ENCODE measurements around the gene HOXA4. TPM values are rescaled to one million over a fixed set of nuclear protein-coding genes. Genes with fewer than 3 reads are reported as not detected.
A peak's percentile ranks its signal among the peaks of the same experiment; 100 is the strongest.

Gene HOXA4
- total and polyA plus RNA-seq, 2 experiments from 2014 or later = not detected

DNA sequence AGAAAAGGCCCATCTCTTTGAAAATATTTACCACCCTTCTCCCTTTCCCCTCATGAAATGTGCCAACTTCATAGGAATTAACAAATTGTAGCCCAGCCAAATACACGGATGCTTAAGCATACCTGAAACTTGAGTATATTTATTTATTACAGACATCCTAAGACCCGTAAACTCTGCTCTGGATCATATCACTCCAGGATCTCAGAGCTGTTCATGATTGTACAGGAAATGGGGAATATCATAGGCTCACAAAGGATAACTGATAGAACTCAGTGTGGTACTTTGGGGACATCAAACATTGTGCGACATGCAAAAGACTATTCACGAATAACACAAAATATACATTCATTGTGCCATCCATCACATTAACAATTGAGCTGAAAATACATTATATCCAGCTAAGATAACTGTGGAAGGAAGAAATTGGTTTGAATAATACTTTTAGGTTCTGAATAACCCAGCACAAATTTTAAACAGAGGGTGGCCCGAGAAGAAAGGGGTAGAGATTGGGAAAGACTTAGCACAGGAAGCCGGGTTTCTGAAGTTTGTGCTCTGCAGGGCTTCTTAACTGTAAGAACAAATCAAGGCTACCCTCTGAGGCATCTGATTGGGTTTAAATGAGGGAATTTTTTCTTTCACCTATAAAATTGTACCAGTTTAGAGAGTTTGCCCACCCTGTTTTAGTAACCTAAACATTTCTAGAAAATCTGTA is 37.2 kb downstream of the HOXA4 start:
- Mint-ChIP-seq H3K27me3 (ENCODE audit: insufficient read depth, low read depth, poor library complexity) (peaks cover 100% of the 10 kb centered on the region), H3K4me3 (no peak overlapping the region), H3K9me3 (peaks cover 4% of the 10 kb centered on the region; the same call in 1 of the 3 replicates), H3K36me3 (ENCODE audit: low read depth) (no peaks in the 10 kb centered on the region), H3K27ac (no peak overlapping the region), H3K4me1 (peaks cover 51% of the 10 kb centered on the region)
- Histone ChIP-seq H3K4me2 (no peak overlapping the region), H3F3A (replicated peaks; ENCODE audit: low read depth) (peaks cover 42% of the 10 kb centered on the region), H3K9me2 (ENCODE audit: insufficient read depth) (no peaks in the 10 kb centered on the region), H3K27me3 (ENCODE audit: insufficient read depth) (peaks cover 100% of the 10 kb centered on the region), H3K27ac (ENCODE audit: low read depth) (no peak overlapping the region), H2AFZ (no peak overlapping the region), H4K20me1 (replicated peaks; ENCODE audit: insufficient read depth) (peaks cover 52% of the 10 kb centered on the region), H3K36me3 (ENCODE audit: insufficient read depth) (no peaks in the 10 kb centered on the region), H3K4me3 (no peak overlapping the region), H3K4me1 (ENCODE audit: insufficient read depth) (peaks cover 59% of the 10 kb centered on the region), H3K79me2 (replicated peaks; ENCODE audit: insufficient read depth) (no peaks in the 10 kb centered on the region)
- no peak for ATAC-seq
- TF ChIP-seq STAT1 (IDR thresholded peaks at IDR 0.05; ENCODE audit: unreplicated experiment) = no peak
- peak; percentile 57 for TF ChIP-seq EZH2 (IDR thresholded peaks at IDR 0.05; ENCODE audit: low read depth, unreplicated experiment)
- DNase-seq (ENCODE audit: low spot score) = no peak

DNA sequence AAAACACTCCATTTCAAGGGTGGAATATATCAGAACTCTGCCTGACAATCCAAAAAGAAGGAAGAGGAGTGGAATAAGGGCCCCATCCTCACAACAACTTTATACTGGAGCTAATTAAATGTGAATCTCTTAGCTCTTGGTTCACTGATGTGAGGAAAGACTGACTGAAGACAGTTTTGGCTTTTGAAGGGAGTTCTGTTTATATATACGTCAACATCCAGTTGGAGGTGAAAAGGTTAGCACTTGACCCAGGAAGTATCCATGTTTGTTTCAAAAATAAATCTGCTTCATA is 37.8 kb downstream of the HOXA4 start:
- Mint-ChIP-seq H3K27me3 (ENCODE audit: insufficient read depth, low read depth, poor library complexity) (peaks cover 100% of the 10 kb centered on the region), H3K36me3 (ENCODE audit: low read depth) (no peaks in the 10 kb centered on the region), H3K4me3 (no peak overlapping the region), H3K4me1 (peaks cover 46% of the 10 kb centered on the region), H3K9me3 (peaks cover 7% of the 10 kb centered on the region; the same call in 1 of the 3 replicates), H3K27ac (no peak overlapping the region)
- H4K20me1 ChIP-seq (replicated peaks; ENCODE audit: insufficient read depth) = peaks cover 51% of the 10 kb centered on the region
- peaks cover 40% of the 10 kb centered on the region for H3F3A ChIP-seq (replicated peaks; ENCODE audit: low read depth)
- DNase-seq (ENCODE audit: low spot score) (no peak), ATAC-seq (no peak)
- H3K79me2 ChIP-seq (replicated peaks; ENCODE audit: insufficient read depth) = no peaks in the 10 kb centered on the region
- H3K27ac ChIP-seq (ENCODE audit: low read depth) = no peak overlapping the region
- no peak overlapping the region for H2AFZ ChIP-seq
- peak overlapping the region; percentile 33; the same call in 1 of the 2 replicates for H3K4me2 ChIP-seq
- H3K4me1 ChIP-seq (ENCODE audit: insufficient read depth) = peaks cover 57% of the 10 kb centered on the region
- no peak overlapping the region for H3K4me3 ChIP-seq
- no peaks in the 10 kb centered on the region for H3K9me2 ChIP-seq (ENCODE audit: insufficient read depth)
- peaks cover 100% of the 10 kb centered on the region for H3K27me3 ChIP-seq (ENCODE audit: insufficient read depth)
- no peaks in the 10 kb centered on the region for H3K36me3 ChIP-seq (ENCODE audit: insufficient read depth)
- TF ChIP-seq POLR2AphosphoS5 (IDR thresholded peaks at IDR 0.05; ENCODE audit: low read depth) = no peak
- no peak for TF ChIP-seq ZNF331 (CRISPR knock-in tag; IDR thresholded peaks at IDR 0.05; ENCODE audit: low read depth)
- TF ChIP-seq CREB1 (CRISPR knock-in tag; IDR thresholded peaks at IDR 0.05; ENCODE audit: low read depth) = no peak
- TF ChIP-seq, protein P1, sequence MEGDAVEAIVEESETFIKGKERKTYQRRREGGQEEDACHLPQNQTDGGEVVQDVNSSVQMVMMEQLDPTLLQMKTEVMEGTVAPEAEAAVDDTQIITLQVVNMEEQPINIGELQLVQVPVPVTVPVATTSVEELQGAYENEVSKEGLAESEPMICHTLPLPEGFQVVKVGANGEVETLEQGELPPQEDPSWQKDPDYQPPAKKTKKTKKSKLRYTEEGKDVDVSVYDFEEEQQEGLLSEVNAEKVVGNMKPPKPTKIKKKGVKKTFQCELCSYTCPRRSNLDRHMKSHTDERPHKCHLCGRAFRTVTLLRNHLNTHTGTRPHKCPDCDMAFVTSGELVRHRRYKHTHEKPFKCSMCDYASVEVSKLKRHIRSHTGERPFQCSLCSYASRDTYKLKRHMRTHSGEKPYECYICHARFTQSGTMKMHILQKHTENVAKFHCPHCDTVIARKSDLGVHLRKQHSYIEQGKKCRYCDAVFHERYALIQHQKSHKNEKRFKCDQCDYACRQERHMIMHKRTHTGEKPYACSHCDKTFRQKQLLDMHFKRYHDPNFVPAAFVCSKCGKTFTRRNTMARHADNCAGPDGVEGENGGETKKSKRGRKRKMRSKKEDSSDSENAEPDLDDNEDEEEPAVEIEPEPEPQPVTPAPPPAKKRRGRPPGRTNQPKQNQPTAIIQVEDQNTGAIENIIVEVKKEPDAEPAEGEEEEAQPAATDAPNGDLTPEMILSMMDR (conservative IDR thresholded peaks at IDR 0.05; ENCODE audit: low read depth in 2 of 2) = no peak
- TF ChIP-seq, protein P2, sequence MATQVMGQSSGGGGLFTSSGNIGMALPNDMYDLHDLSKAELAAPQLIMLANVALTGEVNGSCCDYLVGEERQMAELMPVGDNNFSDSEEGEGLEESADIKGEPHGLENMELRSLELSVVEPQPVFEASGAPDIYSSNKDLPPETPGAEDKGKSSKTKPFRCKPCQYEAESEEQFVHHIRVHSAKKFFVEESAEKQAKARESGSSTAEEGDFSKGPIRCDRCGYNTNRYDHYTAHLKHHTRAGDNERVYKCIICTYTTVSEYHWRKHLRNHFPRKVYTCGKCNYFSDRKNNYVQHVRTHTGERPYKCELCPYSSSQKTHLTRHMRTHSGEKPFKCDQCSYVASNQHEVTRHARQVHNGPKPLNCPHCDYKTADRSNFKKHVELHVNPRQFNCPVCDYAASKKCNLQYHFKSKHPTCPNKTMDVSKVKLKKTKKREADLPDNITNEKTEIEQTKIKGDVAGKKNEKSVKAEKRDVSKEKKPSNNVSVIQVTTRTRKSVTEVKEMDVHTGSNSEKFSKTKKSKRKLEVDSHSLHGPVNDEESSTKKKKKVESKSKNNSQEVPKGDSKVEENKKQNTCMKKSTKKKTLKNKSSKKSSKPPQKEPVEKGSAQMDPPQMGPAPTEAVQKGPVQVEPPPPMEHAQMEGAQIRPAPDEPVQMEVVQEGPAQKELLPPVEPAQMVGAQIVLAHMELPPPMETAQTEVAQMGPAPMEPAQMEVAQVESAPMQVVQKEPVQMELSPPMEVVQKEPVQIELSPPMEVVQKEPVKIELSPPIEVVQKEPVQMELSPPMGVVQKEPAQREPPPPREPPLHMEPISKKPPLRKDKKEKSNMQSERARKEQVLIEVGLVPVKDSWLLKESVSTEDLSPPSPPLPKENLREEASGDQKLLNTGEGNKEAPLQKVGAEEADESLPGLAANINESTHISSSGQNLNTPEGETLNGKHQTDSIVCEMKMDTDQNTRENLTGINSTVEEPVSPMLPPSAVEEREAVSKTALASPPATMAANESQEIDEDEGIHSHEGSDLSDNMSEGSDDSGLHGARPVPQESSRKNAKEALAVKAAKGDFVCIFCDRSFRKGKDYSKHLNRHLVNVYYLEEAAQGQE (IDR thresholded peaks at IDR 0.05; ENCODE audit: unreplicated experiment) = no peak
- no peak for TF ChIP-seq STAT1 (IDR thresholded peaks at IDR 0.05; ENCODE audit: unreplicated experiment)
- TF ChIP-seq ZNF114 (CRISPR knock-in tag; IDR thresholded peaks at IDR 0.05) = no peak
- TF ChIP-seq JUNB (IDR thresholded peaks at IDR 0.05; ENCODE audit: unreplicated experiment) = no peak
- TF ChIP-seq, protein P3, sequence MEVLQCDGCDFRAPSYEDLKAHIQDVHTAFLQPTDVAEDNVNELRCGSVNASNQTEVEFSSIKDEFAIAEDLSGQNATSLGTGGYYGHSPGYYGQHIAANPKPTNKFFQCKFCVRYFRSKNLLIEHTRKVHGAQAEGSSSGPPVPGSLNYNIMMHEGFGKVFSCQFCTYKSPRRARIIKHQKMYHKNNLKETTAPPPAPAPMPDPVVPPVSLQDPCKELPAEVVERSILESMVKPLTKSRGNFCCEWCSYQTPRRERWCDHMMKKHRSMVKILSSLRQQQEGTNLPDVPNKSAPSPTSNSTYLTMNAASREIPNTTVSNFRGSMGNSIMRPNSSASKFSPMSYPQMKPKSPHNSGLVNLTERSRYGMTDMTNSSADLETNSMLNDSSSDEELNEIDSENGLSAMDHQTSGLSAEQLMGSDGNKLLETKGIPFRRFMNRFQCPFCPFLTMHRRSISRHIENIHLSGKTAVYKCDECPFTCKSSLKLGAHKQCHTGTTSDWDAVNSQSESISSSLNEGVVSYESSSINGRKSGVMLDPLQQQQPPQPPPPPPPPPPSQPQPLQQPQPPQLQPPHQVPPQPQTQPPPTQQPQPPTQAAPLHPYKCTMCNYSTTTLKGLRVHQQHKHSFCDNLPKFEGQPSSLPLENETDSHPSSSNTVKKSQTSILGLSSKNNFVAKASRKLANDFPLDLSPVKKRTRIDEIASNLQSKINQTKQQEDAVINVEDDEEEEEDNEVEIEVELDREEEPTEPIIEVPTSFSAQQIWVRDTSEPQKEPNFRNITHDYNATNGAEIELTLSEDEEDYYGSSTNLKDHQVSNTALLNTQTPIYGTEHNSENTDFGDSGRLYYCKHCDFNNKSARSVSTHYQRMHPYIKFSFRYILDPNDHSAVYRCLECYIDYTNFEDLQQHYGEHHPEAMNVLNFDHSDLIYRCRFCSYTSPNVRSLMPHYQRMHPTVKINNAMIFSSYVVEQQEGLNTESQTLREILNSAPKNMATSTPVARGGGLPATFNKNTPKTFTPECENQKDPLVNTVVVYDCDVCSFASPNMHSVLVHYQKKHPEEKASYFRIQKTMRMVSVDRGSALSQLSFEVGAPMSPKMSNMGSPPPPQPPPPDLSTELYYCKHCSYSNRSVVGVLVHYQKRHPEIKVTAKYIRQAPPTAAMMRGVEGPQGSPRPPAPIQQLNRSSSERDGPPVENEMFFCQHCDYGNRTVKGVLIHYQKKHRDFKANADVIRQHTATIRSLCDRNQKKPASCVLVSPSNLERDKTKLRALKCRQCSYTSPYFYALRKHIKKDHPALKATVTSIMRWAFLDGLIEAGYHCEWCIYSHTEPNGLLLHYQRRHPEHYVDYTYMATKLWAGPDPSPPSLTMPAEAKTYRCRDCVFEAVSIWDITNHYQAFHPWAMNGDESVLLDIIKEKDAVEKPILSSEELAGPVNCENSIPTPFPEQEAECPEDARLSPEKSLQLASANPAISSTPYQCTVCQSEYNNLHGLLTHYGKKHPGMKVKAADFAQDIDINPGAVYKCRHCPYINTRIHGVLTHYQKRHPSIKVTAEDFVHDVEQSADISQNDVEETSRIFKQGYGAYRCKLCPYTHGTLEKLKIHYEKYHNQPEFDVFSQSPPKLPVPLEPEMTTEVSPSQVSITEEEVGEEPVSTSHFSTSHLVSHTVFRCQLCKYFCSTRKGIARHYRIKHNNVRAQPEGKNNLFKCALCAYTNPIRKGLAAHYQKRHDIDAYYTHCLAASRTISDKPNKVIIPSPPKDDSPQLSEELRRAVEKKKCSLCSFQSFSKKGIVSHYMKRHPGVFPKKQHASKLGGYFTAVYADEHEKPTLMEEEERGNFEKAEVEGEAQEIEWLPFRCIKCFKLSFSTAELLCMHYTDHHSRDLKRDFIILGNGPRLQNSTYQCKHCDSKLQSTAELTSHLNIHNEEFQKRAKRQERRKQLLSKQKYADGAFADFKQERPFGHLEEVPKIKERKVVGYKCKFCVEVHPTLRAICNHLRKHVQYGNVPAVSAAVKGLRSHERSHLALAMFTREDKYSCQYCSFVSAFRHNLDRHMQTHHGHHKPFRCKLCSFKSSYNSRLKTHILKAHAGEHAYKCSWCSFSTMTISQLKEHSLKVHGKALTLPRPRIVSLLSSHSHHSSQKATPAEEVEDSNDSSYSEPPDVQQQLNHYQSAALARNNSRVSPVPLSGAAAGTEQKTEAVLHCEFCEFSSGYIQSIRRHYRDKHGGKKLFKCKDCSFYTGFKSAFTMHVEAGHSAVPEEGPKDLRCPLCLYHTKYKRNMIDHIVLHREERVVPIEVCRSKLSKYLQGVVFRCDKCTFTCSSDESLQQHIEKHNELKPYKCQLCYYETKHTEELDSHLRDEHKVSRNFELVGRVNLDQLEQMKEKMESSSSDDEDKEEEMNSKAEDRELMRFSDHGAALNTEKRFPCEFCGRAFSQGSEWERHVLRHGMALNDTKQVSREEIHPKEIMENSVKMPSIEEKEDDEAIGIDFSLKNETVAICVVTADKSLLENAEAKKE (CRISPR knock-in tag; IDR thresholded peaks at IDR 0.05) = no peak
- TF ChIP-seq NANOG (IDR thresholded peaks at IDR 0.05; ENCODE audit: borderline replicate concordance) = no peak

Data from GM23338 (cell line).